Lower lobe of right lung (tissue), 2 donors: Measurements from ENCODE around the gene PRODH. TPM values are rescaled to one million over a fixed set of nuclear protein-coding genes. Genes with fewer than 3 reads are reported as not detected.
A peak's percentile ranks its signal among the peaks of the same experiment; 100 is the strongest.
"Not testable (repeated sequence)": the region's sequence is repeated elsewhere in the genome, so short reads cannot be mapped to it uniquely, and the experiment has no call there.

Source experiments
- ATAC-seq, 2 donors: fragments of 200-7000 bp; cut with Tn5 transposase; one replicate each; pipeline ENCODE4 v1.9.1; 2020 to 2022; ENCODE audit warnings: mild to moderate bottlenecking in 2 of 2, moderate library complexity in 2 of 2
- DNase-seq: peaks from one replicate; pipeline ENCODE4 v3.0.0-alpha.2; 2020
- H3K27ac ChIP-seq: fragments of 200-600 bp; one replicate; pipeline ENCODE4 v1.8.0; 2022
- H3K27me3 ChIP-seq: fragments of 200-600 bp; one replicate; pipeline ENCODE4 v1.8.0; 2022; ENCODE audit warnings: low read depth
- H3K36me3 ChIP-seq: fragments of 200-600 bp; one replicate; pipeline ENCODE4 v1.8.0; 2022; ENCODE audit warnings: mild to moderate bottlenecking
- H3K4me1 ChIP-seq: fragments of 200-600 bp; one replicate; pipeline ENCODE4 v1.8.0; 2022
- H3K4me3 ChIP-seq: fragments of 200-600 bp; one replicate; pipeline ENCODE4 v1.8.0; 2022; ENCODE audit warnings: mild to moderate bottlenecking
- H3K9me3 ChIP-seq: fragments of 200-600 bp; one replicate; pipeline ENCODE4 v1.8.0; 2022
- CTCF ChIP-seq: fragments of 200-600 bp; IDR thresholded peaks from one replicate; pipeline ENCODE4 v1.8.0; 2022; ENCODE audit warnings: antibody characterized with exemption, mild to moderate bottlenecking
- intact Hi-C: fragments of 100-400 bp; cut with DNase I; formaldehyde crosslinking; loops from one replicate; pipeline ENCODE4 v1.11.0; 2022
- total RNA-seq: library from RNA; stranded (reverse); fragmentation: NEBNext Ultra II Directional; extraction: Animal tissue kit (Norgen Biotek cat#: 25700); gene quantifications from one replicate; pipeline ENCODE4 v1.2.1, GENCODE V29; 2021
- donor health status: DM: no; HTN: yes; CAD: no; lungs with severe emphysema.

PRODH gene
- total RNA-seq, 1 donor from 2014 or later = 33.9 TPM

DNA sequence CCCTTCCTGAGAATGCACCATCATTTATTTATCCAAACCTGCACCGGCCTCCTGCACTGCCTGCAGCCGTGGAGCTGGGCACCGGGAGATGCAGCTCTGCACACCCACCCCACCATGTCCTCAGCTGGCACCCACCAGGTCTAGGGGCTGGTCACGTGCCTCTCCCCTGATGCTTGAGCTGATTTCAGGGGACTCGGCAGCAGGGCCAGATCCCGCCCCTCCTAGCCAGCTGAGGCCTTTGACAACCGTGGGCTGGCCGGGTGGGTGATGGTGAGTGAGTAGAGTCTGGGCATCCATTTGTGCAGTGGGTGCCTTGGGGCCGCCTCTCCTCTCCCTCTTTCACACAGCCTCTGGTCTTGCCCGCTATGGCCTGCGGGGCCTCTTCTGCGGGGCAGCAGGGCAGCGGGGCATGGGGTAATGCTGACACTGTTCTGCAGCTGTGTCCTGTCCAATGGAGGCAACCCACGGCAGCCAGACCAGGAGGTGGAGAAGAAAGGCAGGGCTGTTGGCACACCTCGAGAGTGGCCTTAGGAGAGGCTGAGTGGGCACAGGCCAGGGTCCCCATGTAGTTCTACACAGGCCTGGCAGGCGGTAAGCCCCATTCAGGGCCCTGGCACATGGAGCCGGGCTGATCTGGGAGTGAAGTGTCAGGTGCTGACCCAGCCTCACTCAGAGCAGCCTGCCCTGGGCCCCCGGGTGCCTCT lies 38.5 kb upstream of the PRODH start:
- Histone ChIP-seq H3K36me3 (no peaks in the 10 kb centered on the region), H3K27ac (no peak overlapping the region), H3K27me3 (peaks cover 18% of the 10 kb centered on the region), H3K4me3 (no peak overlapping the region), H3K4me1 (peaks cover 8% of the 10 kb centered on the region), H3K9me3 (no peaks in the 10 kb centered on the region)
- intact Hi-C loops = no loop called here
- no peak for ATAC-seq
- DNase-seq = no peak
- TF ChIP-seq CTCF = no peak

DNA sequence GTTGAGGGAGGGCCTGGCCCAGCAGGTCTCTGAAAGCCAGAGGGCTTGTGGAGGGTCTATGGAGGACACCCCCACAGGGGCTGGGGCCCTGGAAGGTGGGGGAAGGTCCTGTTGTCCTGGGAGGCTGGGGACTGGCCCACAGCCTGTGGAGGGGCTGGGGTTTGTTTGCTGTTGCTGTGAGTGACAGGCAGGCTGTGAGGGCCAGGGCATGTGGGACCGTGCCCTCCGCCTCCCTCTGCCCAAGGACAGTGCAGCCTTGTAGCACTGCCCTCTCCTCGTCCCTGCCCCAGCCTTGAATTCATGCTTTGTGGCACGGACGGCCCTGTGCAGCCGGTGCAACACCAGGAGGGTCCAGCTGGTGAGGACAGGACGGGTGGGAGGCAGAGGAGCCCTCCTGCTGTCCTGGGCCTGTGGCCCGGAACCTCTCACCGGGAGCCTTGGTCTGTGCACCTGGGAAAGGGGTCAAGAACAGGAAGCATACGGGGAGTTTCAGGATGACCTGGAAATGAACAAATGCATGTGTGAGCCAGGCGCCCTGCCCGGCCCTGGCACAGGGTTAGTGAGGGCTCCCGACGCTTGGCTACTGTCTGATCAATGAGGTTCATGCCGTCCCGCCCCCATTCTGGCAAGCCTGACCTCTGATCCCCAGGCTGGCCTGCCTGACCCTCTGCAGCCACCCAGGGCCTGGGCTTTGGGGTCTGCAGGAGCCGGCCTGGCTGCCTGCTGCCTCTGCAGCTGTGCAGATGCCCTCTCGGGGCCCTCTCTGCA lies 37.4 kb upstream of the PRODH start:
- TF ChIP-seq CTCF = no peak

DNA sequence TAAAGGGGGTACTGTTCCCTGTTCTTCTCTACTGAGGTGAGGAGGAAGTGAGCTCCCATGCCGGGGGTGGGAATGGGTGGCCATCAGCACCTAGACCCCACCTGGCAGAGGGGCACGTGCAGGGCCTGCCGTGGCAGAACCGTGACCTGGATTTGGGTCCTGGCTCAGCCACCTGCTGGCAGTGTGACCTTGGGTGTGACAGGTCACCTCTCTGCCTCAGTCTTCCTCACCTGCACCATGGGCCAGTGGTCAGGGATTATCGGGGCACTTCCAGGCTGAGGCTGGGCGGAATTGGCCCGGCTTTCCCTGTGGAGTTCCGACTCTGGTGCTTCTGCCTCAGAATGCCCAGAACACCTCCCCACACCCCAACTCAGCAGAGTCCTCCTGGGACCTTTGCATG lies 36.5 kb upstream of the PRODH start:
- peaks cover 28% of the 10 kb centered on the region for H3K27me3 ChIP-seq
- H3K36me3 ChIP-seq, DNase-seq, H3K27ac ChIP-seq, H3K9me3 ChIP-seq, intact Hi-C loops, H3K4me1 ChIP-seq, H3K4me3 ChIP-seq, ATAC-seq: not testable (repeated sequence)

More for the DNA sequence above, 37.4 kb upstream of the PRODH start:
- DNase-seq = no peak
- H3K9me3 ChIP-seq = no peaks in the 10 kb centered on the region
- ATAC-seq = no peak
- peaks cover 8% of the 10 kb centered on the region for H3K4me1 ChIP-seq
- H3K27me3 ChIP-seq = peaks cover 26% of the 10 kb centered on the region
- no peak overlapping the region for H3K4me3 ChIP-seq
- H3K27ac ChIP-seq = no peak overlapping the region
- no peaks in the 10 kb centered on the region for H3K36me3 ChIP-seq
- intact Hi-C loops = no loop called here

DNA sequence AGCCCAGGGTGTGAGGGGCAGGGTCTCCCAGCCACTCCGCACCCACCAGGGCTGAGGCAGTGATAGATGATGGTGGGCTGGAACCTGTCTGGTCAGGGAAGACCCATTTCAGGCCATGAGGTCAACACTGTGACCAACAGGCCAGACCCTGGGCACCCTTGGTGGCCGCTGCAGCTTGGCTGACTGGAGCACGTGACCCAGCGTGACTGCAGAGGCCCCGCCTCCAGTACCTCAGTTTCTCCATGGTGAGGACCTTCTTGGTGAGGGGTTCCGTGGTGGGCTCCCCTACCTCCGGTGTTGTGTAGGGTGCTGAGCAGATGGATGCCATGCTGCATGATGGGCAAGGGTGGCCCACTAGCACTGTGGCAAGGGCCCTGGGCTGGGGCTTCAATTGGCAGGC lies 35.9 kb upstream of the PRODH start:
- H3K4me3 ChIP-seq, ATAC-seq, DNase-seq, H3K9me3 ChIP-seq, H3K4me1 ChIP-seq, intact Hi-C loops, H3K27ac ChIP-seq, H3K36me3 ChIP-seq: not testable (repeated sequence)
- peaks cover 30% of the 10 kb centered on the region for H3K27me3 ChIP-seq

DNA sequence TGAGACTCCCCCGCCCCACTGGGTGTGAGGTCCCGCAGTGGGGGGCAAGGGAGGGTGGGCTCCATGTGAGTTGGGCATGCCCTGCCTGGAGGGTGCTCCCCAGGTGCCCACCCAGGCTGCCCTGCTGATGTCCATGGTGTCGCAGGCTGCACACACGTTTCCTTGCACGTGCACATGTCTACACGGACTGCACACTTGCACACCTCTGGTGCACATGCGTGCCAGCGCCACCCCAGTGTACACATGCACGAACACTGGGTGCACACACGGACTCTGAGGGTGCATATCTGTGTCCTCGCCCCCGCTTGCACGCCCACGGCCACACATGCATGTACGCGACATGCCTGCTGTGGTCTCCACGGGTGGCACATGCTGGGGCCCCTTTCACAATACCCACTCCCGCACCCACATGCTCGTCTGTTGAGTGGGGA lies 35.2 kb upstream of the PRODH start:
- DNase-seq = no peak
- H3K27ac ChIP-seq = no peak overlapping the region
- no peak for TF ChIP-seq CTCF
- H3K4me3 ChIP-seq = no peak overlapping the region
- no peak for ATAC-seq
- H3K27me3 ChIP-seq = peaks cover 30% of the 10 kb centered on the region
- H3K36me3 ChIP-seq = no peaks in the 10 kb centered on the region
- H3K4me1 ChIP-seq = peaks cover 8% of the 10 kb centered on the region
- H3K9me3 ChIP-seq = no peaks in the 10 kb centered on the region
- intact Hi-C loops = no loop called here

- Histone ChIP-seq H3K27me3 (peaks cover 30% of the 10 kb centered on the region), H3K27ac (no peak overlapping the region), H3K4me1 (peaks cover 8% of the 10 kb centered on the region), H3K9me3 (no peaks in the 10 kb centered on the region), H3K4me3 (peak overlapping the region; percentile 58), H3K36me3 (no peaks in the 10 kb centered on the region)
- ATAC-seq = no peak
- no peak for DNase-seq
- no peak for TF ChIP-seq CTCF
- intact Hi-C loops = no loop called here
These were observed 34.8 kb upstream of the PRODH start for GRCh38 chr22:18970948-18971315.
